ENCODE data around the gene SMG1. TPM values are rescaled to one million over a fixed set of nuclear protein-coding genes. Genes with fewer than 3 reads are reported as not detected.

Gene SMG1
- total RNA-seq, 4 donors from 2014 or later = 65.2 to 88.9 (median 69.1) TPM

DNA sequence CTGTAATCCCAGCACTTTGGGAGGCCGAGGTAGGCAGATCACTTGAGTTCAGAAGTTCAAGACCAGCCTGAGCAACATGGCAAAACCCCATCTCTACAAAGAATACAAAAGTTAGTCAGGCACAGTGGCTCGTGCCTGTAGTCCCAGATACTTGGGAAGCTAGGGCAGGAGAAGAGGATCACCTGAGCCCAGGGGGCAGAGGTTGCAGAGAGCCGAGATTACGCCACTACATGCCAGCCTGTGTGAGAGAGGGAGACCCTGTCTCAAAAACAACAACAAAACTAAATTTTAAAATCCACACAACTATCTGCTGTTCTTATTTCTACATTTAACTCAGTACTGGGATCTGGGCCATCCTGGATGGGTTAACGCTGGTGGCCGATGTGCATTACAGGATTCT lies 83.6 kb downstream of the SMG1 start:
- H3K27me3 ChIP-seq = no peaks in the 10 kb centered on the region
- TF ChIP-seq POLR2A (IDR thresholded peaks at IDR 0.05; ENCODE audit: low read depth) (no peak), POLR2AphosphoS5 (IDR thresholded peaks at IDR 0.05) (no peak), EP300 (IDR thresholded peaks at IDR 0.05) (no peak)
- TF ChIP-seq, protein P1, sequence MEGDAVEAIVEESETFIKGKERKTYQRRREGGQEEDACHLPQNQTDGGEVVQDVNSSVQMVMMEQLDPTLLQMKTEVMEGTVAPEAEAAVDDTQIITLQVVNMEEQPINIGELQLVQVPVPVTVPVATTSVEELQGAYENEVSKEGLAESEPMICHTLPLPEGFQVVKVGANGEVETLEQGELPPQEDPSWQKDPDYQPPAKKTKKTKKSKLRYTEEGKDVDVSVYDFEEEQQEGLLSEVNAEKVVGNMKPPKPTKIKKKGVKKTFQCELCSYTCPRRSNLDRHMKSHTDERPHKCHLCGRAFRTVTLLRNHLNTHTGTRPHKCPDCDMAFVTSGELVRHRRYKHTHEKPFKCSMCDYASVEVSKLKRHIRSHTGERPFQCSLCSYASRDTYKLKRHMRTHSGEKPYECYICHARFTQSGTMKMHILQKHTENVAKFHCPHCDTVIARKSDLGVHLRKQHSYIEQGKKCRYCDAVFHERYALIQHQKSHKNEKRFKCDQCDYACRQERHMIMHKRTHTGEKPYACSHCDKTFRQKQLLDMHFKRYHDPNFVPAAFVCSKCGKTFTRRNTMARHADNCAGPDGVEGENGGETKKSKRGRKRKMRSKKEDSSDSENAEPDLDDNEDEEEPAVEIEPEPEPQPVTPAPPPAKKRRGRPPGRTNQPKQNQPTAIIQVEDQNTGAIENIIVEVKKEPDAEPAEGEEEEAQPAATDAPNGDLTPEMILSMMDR (IDR thresholded peaks at IDR 0.05) = no peak
- H3K4me3 ChIP-seq = no peak overlapping the region
- H3K4me1 ChIP-seq = peaks cover 0 to 8% (median 0%) of the 10 kb centered on the region in 4 donors
- no peak overlapping the region for H3K27ac ChIP-seq (replicated peaks in 1 of 4)
- no peak for DNase-seq (ENCODE audit: extremely low spot score)
- 98% methylated on average over 6 of the region's 6 CpGs for WGBS
- H3K9me3 ChIP-seq = no peaks in the 10 kb centered on the region
- intact Hi-C loops (cut with DNase I) = no loop called here
- H3K36me3 ChIP-seq = peaks cover 47 to 99% (median 86%) of the 10 kb centered on the region in 4 donors

DNA sequence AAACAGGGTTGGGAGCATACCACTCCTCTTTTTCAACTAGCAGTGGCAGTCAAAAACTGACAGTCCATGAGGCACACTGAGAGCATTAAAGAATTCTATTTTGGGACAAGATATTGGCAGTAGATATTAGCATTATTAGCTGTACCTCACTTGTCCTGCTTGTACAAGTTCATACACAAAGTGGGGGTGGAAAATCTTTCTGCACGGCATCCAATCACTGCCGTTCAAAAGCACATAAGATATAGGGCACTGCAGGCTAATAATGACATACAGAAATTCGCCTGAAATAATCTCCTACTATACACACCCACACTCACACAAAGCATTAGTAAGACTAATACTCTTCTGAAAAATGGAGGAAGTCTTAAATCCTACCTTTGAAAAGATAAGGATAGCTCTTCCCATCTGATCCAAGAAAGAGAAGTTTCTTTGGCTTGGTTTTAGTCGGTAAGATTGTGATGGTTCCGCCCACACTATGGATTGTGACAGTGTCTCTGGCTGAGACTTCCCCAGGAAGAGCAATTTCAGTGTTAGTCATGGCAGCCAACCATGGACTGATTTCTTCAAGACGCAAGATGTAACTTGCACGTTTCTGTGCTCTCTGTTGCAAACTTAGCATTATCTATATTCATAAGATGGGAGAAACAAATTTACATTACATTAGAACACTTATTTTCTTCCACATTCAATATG lies 84.2 kb downstream of the SMG1 start:
- H3K4me3 ChIP-seq = no peak overlapping the region
- no peak for DNase-seq (ENCODE audit: extremely low spot score)
- intact Hi-C loops (cut with DNase I) = no loop called here
- no peaks in the 10 kb centered on the region for H3K27me3 ChIP-seq
- H3K9me3 ChIP-seq = no peaks in the 10 kb centered on the region
- peaks cover 0 to 8% (median 0%) of the 10 kb centered on the region in 4 donors for H3K4me1 ChIP-seq
- TF ChIP-seq, protein P1 (IDR thresholded peaks at IDR 0.05) = no peak
- TF ChIP-seq POLR2A (IDR thresholded peaks at IDR 0.05; ENCODE audit: low read depth) (no peak), POLR2AphosphoS5 (IDR thresholded peaks at IDR 0.05) (no peak), EP300 (IDR thresholded peaks at IDR 0.05) (no peak)
- H3K27ac ChIP-seq (replicated peaks in 1 of 4) = no peak overlapping the region
- peaks cover 46 to 99% (median 86%) of the 10 kb centered on the region in 4 donors for H3K36me3 ChIP-seq
- WGBS = 92% methylated on average over 7 of the region's 7 CpGs

DNA sequence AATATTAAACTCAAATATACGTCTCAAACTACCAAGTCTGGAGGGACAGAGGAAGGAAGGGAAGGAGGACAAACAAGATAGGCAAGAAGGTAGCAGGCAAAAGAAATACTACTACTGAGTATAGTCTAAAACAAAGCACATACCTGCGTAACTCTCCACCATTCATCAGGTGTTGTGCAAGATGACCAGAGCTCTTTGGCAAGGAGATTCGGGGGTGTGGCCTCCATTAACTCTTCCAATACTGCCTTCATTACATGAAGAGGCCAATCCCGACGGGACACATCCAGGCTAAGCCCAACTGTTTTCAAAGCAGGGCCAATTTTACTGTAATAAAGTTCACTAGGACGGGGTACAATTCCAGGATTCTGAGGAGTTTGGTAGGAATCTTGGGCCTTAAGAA lies 86.7 kb downstream of the SMG1 start:
- Histone ChIP-seq H3K4me3 (no peak overlapping the region), H3K4me1 (no peaks in the 10 kb centered on the region), H3K9me3 (no peaks in the 10 kb centered on the region), H3K36me3 (peaks cover 55 to 99% (median 86%) of the 10 kb centered on the region in 4 donors), H3K27me3 (no peaks in the 10 kb centered on the region), H3K27ac (replicated peaks in 1 of 4) (no peak overlapping the region)
- no peak for DNase-seq (ENCODE audit: extremely low spot score)
- intact Hi-C loops (cut with DNase I) = no loop called here
- 78% methylated on average over 6 of the region's 6 CpGs for WGBS
- TF ChIP-seq POLR2A (IDR thresholded peaks at IDR 0.05; ENCODE audit: low read depth) = no peak
- TF ChIP-seq POLR2AphosphoS5 (IDR thresholded peaks at IDR 0.05) = no peak
- TF ChIP-seq, protein P1 (IDR thresholded peaks at IDR 0.05) = no peak
- TF ChIP-seq EP300 (IDR thresholded peaks at IDR 0.05) = no peak

- Histone ChIP-seq H3K9me3 (no peaks in the 10 kb centered on the region), H3K4me3 (no peak overlapping the region), H3K27ac (replicated peaks in 1 of 4) (no peak overlapping the region), H3K27me3 (no peaks in the 10 kb centered on the region), H3K4me1 (no peaks in the 10 kb centered on the region), H3K36me3 (peaks cover 71 to 100% (median 90%) of the 10 kb centered on the region in 4 donors)
- TF ChIP-seq, protein P1 (IDR thresholded peaks at IDR 0.05) = no peak
- TF ChIP-seq POLR2A (IDR thresholded peaks at IDR 0.05; ENCODE audit: low read depth) = no peak
- DNase-seq (ENCODE audit: extremely low spot score) = no peak
- intact Hi-C loops (cut with DNase I) = no loop called here
These were observed 89.5 kb downstream of the SMG1 start for GRCh38 chr16:18836702-18837101.

DNA sequence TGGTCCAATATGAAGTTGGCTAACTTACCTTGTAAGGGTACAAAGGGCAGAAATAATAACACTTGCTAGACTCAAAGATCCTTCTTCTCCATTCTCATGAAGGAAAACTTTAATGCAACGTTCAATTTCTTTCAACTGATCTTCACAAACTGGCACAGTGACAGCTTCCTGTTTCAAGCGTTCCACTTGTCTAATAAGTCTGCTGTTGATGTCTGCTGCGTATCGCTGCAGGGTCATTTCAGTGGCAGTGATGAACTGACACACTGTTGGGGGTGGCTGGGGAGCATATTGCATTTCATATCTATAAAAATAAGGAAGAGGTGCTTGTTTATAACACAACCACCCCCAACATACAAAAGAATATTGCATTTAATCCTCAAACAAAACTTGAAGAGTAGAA lies 91.3 kb downstream of the SMG1 start:
- 71% methylated on average over 4 of the region's 4 CpGs for WGBS
- no peak overlapping the region for H3K4me3 ChIP-seq
- DNase-seq (ENCODE audit: extremely low spot score) = no peak
- peaks cover 71 to 100% (median 93%) of the 10 kb centered on the region in 4 donors for H3K36me3 ChIP-seq
- H3K9me3 ChIP-seq = no peaks in the 10 kb centered on the region
- TF ChIP-seq, protein P1 (IDR thresholded peaks at IDR 0.05) = no peak
- no peak for TF ChIP-seq EP300 (IDR thresholded peaks at IDR 0.05)
- no peak for TF ChIP-seq POLR2AphosphoS5 (IDR thresholded peaks at IDR 0.05)
- no peak for TF ChIP-seq POLR2A (IDR thresholded peaks at IDR 0.05; ENCODE audit: low read depth)
- H3K27ac ChIP-seq (replicated peaks in 1 of 4) = no peak overlapping the region
- H3K27me3 ChIP-seq = no peaks in the 10 kb centered on the region
- intact Hi-C loops (cut with DNase I) = no loop called here
- no peaks in the 10 kb centered on the region for H3K4me1 ChIP-seq
